Measurements from ENCODE around the gene DGCR2.

The DGCR2 gene

DNA sequence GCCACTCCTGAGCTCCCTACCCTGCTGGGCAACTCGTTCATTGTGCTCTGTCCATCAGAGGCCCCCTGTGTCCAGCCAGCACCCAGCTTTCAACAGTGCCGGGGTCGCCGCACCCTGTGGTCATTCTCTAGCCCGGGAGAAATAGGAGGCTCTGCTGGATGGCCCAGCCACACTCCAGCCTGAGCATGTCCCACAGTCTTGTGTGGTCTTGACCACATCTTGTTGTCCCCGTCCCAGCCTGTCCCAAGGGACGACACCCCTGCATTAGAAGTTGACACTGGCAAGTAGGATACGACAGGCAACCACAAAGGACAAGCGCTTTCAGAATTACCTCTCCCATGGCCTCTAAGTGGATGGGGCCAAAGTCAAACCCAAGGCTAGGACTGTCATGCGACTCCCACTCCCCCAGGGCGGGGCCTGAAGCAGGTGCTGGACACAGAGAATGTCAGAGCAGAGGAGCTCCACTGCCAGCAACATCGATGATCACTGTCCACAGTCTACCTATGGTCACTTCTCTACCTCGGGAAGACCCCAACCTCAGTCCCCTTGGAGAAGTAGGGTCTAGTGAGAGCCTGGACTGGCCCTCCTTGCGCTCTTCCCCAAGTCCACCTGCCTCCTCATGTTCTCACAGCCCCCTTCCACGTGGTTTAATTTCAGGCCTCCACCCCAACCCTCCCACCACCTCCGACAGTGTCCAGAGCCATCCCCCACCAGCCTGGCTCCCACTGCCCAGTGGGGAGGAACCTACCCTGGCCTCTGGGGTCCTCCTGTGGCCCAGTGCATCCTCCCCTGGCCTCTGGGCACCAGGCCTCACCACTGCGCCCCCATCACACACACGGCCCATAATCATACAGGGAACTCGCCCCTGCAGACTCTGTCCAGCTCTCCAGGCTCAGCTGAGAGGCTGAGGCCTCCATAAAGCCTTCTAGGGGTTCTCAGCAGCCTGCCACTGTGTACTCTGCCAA is 4.4 kb upstream of the DGCR2 start:
- DNase-seq, result no peak

DNA sequence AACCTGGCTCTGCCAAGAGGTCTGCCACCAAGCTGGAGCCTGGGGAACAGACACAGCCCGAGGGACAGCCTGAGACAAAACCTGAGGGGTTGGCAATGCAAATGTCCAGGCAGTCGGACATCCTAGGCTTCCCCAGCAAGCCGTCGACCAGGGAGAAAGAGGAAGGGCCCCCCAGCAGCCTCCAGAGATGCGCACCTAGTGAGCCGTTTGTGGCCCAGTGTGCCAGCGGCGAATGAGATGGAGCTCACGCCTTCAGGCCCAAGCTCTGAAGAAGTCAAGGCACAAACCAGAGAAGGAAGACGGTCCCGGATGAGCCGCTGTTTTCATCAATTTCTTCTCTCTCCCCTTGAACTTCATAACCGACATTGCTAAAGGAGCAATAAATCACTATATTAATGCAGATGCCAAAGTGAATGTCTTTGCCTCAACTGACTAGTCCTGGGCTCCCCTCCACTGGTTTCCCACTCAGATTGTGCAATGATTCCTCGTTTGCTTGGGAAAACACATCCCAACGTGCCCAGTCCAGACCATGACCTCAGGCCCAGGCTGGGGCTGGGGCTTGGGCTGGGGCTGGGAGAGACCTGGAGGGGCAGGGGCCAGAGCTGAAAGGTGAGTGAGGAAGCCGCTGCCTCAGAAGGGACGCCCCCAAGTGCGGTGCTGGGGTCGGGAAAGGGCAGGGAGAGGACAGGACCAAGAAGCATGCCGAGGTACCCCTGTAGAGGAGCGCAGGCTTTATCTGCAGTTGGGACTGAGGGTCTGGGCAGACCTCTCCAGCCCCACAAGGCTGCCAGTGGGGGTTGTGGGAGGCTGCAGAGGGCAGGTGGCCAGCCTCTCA is 3.5 kb upstream of the DGCR2 start:
- no peak for DNase-seq

DNA sequence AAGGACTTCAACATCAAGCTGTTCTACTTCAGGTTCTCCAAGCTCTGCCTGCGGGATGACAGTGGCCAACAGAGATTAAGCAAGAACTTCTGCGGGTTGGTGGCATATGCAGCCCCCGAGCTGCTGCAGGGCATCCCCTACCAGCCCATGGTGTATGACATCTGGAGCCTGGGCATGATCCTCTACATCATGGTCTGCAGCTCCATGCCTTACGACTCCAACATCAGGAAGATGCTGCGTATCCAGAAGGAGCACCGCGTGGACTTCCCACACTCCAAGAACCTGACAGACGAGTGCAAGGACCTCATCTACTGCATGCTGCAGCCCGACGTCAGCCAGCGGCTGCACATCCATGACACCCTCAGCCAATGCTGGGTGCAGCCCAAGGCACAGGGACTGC is 2.8 kb upstream of the DGCR2 start:
- DNase-seq, result no peak

DNA sequence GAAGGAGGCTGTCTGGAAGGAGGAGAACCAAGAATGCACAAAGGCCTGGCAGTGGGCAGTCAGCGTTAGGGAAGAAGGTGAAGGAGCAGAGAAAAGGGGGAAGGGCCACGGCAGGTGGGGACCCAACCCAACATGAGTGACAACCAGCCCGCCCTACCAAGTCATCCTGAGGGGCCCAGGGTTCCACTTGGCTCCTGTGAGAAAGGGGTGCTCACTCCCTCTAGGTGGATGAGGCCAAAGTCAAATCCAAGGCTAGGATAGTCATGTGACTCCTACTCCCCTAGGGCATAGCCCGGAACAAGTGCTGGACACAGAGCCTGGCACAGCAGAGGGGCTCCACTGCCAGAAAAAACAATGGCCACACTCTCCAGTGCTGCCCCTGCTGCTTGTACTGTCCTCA is 2.2 kb upstream of the DGCR2 start:
- no peak for DNase-seq

DNA sequence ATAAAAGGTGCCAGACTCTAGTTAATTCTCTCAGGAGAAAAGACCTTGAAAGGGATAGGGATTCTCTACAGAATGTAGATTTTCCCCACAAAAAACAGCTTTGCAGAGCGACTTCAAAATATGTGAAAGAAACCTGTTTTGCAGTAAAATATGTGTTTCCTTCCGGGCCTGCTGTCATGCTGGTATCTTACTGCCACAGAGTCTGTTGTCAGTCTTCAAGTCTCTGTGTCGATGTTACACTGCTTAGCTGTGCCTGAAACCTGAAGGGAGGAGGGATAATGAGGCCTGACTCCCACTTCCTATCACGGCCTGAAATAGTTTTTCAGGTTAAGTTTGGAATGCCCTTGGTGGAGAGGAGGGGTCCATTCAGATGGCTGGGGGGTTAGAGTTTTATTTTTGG is 1.7 kb upstream of the DGCR2 start:
- no peak for DNase-seq

DNA sequence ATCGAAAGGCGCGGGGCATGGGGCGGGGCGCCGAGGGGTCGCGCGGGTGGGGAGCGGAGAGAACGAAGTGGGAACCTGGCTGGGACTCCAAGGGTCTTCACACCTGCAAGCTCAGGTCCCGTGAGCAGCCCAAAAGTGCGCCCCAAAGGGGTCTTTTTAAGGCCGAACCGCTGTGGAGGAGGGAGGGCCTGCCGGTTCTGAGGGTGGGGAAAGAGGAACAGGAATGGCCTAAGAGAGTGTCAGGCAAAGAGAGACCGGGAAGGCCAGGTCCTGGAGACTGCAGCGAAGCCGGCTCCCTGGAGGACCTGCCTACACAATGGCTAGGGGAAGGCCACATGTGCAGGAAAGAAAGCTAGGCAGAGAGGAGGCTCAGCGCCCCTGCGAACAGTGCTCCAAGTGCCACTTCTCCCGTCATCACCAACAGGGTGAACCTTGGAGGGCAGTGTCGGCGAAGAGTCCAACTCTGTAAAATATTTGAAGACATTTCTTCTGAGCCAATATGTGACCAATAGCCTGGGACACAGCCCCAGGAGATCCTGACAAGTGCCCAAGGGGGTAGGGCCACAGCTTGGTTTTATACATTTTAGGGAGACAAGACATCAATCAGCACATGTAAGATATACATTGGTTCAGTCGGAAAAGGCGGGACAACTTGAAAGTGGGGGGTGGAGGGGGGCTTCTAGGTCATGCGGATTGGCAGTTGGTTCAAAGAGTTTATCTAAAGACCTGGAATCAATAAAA is 710 bp upstream of the DGCR2 start:
- DNase-seq, result peak in 1 of 2 donors; percentile 14

DNA sequence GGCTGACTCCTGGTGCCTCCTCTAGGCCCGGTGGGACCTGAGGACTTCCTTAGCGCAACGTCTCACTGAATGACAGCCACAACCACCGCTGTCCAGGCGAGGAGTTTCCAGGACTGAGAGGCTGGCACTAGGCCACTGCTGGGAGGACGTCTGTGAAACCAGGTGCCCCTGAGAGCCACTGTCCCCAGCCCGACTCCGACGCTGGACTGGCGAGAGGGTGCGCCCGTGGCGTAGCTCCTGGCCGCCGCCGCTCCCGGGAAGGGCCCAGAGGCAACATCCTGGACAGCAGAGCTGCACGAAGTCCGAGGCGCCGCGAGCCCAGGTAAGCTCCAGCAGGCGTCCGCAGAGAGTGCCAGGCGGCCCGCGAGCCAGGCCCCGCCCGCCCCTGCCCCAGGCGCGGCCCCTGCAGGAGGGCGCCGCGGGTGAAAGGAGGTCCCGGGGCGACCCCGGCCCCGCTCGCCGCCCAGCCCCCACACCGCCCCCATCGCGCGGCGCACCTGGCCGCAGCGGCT is 525 bp downstream of the DGCR2 start:
- peak in 1 of 2 donors; percentile 23 for DNase-seq

DNA sequence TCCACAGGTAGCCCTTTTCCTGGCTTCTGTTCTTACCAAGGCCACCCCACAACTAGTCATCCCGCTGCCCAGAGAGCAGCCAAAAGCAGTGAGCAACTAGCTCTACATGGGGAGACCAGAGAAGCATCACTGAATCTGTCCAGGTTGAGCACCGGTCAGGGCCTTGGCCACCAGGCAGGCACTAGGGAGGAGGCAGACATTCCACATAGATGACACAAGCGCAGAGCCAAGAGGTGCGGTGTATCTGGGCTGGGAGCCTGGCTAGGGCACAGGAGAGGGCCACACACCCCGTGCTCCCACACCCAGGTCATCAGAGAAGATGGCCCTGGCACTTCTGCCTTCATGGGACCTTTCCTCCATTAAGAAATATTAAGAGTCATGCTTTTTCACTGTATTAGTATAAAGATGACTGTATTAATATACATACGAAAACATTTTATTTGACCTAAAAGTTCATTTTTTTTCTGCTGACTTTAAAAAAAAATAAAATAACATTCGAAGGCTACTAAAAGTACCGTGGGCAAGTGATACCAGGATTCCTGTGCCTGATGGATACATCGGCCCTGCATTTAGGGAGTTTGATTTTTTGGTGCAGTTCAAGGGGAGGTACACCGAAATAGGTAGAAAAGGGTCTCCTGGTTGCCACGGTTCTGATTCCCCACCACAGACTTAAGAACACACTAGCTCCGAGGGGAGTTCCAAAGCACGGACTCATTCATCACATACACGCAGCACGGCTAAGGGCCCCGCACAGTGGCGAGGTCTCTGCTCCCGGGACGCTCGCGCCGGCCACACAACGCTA is 1.2 kb downstream of the DGCR2 start:
- peak in 1 of 2 donors; percentile 26 for DNase-seq

DNA sequence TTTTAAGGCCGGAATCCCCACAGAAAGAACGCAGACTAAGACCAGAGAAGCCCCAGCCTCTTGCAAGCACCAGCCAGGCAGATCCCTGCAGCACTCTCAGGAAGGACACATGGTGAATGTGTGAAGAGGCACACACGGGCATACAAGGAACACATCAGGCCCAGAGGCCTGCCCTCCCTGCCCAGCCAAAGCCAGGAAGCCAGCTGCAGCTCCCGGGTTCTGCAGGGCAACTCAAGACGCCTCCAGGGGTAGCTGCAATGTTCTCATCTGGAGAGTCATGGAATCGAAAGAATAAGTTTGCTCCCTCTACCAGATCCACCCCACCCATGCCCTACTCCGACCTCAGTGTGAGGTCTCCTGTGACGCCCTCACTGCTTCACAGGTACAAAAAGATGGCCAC is 2.3 kb downstream of the DGCR2 start:
- DNase-seq, result no peak

DNA sequence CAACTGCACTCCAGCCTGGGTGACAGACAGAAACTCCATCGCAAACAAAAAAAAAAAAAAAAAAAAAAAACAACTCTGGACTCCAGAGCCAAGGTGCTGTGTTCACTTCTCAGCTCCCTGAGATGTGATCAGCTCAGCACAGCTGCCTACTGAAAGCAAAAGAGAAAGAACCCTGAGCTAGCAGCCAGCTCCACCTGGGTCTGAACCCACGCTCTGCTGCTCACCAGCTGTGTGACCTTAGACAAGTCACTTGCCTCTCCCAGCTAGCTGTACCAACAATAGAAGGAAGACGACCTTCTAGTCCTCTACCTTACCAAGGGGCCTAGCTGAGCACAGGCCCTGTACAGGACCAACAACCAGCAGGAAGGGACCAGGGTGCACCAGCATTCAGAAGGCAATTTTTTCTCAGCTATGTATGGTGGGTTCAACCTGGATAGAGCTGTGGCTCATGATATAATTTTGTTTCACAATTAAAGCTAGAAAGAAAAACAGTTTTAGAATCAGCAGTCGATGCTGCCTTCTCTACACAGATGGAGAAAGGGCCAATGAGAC is 3.8 kb downstream of the DGCR2 start:
- DNase-seq, result peak; percentile 14 to 32

DNA sequence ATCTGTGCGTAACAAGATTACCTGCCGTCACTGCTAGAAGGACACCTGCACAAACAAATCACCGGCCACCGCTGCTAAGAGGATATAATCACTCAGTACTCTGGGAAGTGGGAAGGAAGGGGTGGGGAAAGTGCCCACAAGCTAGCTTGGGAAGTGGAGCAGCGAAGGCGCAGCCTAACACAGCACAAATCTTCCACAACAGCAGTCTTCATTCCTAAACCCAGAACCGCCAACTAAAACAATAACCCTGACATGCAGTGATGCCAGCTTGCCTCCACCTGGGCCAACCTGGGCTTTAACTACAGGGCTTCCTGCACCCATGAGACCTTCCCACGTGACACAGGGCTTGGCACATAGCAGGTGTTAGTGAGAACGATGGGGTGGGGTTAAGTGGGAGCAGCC is 5.1 kb downstream of the DGCR2 start:
- DNase-seq, result no peak

DNA sequence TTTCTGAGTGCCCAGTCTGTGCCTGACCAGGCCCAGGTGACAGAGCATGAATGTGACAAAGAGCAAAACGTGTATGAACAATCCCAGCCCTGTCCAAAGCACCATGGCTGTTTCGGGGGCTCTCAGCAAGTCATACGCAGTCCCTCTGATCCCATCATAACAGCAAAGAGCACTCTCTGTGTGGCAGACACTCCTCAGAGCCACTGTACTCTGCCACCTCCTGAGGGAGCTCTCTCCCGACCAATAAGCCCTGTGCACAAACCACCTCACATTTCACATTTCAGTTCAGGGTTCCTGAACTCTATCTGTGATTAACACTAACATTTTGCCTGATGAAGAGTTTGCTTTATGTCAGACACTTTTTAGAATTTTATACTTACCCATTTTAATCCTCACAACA is 6.6 kb downstream of the DGCR2 start:
- DNase-seq, result peak in 1 of 2 donors; percentile 20

DNA sequence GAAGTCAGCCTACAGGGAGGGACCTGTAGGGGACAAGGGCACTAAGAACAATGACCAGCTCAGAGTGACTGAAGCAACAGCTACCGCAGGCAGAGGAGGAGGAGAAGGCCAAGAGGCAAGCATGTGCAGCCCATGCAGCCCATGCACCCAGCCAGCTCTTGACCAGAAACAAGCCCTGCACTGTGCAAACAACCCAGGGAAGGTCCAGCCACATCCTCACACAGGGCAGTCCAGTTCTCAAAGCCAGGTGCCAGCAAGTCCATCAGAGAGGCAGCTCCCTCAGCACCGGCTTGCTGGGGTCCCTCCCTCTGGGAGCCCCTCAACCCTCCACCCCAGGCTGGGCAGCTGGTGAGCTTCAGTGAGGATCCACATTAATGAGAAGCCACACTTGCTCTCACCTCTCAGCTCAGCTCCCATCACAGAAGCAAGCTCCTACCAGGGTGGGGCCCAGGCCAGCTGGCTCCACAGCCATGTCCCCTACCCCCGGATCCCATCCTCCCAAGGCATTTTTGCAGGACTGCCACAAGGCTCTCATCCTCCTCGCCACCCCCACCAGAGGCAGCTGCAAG is 7.1 kb downstream of the DGCR2 start:
- DNase-seq, result no peak

DNA sequence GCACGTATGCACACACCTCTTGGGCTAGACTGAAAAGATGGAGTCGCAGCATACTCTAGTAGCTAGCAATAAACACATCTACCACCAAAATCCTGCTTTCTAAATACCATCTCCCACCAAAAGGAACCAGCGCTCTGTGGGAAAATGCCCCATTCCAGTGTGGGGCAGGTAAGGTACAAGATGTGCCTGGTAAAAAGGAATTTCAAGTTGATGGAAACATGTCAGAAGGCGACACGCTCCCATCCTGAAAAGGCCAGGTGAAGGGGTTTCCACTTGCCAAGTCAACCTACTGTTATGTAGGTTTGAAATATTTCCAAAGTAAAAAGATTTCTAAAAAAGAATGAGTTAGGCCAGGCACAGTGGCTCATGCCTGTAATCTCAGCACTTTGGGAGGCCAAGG is 8.8 kb downstream of the DGCR2 start:
- DNase-seq, result no peak

DNA sequence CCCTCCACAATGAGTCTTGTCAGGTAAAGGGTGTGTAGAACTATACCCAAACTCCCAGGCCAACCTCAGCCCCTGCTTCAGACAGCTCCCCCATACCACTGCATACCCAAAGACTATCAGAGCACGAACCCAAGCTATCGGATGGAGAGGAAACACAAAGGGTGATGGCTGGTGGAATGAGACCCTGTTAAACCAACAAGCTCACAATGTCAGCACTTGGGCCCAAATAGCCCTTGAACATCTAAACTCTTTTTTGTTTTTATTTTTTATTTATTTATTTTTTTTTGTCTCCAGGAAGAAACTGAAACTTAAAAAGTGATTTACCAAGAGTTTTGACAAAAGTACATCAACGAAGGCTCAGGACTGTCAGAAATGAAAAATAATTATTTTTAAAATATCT is 10.6 kb downstream of the DGCR2 start:
- no peak for DNase-seq

DNA sequence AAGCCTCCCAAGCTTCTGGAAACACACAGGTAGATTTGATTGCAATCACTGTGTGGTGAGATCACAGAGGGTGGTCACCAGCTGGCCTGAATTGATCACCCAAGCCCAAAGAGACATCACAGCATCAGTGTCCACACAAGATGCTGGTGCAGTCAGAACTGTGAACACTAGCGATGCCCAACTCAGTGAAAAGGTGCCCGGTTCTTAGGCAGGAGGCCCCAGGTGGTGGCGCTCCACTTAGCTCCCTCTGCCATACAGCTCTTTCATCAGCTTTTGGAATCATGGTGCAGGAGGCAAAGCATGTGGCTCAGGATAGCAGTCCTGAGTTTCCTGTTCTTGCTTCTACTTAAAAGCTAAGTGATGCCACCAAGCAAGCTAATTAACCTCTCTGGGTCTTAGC is 11.1 kb downstream of the DGCR2 start:
- DNase-seq, result no peak

DNA sequence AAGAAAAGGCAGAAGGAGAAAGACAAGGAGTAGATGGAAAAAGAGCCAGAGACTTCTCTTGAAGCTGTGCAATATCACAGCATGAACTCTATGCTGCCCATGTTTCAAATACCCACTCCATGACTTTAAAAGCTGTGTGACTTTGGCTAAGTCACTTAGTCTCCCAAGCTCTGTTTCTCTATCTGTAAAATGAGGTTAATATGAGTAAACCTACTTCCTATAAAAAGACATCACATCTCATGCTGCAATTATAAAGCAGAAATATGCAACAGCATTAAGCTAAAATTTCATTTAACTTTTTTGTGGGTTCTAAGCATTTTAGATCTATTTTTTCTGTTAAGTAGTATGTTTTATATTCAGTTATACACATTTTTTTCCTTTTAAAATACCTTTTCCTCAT is 11.6 kb downstream of the DGCR2 start:
- DNase-seq, result no peak

DNA sequence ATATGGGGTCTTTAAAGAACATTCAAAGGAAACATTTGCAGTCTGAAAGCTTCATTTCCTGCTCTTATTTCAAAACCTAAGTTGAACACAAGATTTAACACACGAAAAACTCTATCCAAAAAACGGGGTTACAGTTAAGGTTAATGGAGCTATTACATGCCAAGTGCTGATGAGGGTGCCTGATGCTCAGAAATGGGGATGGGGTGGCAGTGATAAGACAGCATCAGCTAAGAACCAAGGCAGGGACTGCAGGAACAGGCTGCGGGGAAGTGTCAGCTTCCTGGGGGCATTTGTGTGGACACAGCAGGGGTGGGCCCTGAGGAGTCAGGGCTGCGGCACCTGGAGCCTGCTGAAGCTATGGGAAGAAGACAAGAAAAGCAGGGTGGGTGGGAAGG is 12.2 kb downstream of the DGCR2 start:
- DNase-seq, result no peak

DNA sequence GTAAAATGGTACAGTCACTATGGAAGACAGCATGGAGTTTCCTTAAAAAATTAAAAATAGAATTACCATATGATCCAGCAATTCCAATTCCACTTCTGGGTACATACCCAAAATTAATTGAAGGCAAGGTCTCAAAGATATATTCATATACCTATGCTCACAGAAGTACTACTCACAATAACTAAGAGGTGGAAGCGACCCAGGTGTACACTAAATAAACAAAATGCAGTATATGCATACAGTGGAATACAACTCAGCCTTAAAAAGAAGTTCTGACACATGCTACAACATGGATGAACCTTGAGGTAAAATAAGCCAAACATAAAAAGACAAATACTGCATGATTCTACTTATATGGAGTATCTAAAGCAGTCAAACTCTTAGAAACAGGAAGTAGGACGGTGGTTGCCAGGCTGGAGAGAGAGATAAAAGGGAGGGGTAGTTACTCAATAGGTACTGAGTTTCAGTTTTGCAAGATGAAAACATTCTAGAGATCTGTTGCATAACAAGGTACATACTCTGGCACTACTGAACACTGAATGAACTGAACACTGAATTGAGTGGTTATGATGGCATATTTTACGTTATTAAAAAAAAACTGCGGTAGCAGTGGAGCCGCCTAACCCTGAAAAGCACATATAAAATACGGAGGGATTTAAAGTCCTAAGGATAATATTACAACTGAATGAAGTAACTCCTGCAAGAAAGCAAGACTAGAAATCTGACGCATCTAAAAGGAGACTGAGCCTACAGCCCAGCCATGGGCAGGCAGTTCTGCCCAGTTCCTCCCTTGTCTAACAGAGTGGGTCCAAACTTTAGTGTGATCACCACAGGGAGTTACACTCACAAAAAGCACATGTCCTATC is 12.8 kb downstream of the DGCR2 start:
- DNase-seq, result peak; percentile 74 to 79

DNA sequence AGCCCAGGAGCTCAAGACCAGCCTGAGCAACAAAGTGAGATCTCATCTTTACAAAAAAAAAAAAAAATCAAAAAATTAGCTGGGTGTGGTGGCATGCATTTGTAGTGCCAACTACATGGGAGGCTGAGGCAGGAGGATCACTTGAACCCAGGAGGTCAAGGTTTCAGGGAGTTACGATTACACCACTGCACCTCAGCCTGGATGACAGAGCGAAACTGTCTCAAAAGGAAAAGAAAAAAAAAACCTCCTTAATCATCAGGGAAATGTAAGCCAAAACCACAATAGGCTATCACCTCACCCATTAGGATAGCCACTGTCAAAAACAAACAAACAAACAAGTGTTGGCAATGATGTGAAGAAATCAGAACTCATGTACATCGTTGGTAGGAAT is 13.4 kb downstream of the DGCR2 start:
- no peak for DNase-seq

DNA sequence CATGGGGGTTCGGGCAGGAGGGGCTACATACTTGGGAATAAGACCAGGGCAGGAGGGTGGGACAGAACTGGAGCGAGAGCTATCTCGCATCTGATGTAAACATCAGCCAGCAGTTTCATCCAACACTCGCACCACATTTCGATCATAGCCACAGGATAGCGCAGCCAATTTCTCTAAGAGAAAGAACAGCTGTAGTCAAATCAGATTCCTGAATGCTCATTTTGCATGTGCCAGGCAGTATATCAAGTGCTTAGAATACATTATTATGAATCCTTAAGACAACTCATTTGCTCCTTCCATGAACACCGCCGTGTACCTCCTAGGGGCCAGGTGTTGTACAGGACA is 14.5 kb downstream of the DGCR2 start:
- DNase-seq, result no peak
